GM12878 (cell line): ENCODE measurements around the gene BCOR. TPM values are rescaled to one million over a fixed set of nuclear protein-coding genes. Genes with fewer than 3 reads are reported as not detected.

ENCODE experiments used
- ATAC-seq: fragments of 200-7000 bp; cut with Tn5 transposase; 3 replicates; pipeline ENCODE4 v1.9.1; 2020; ENCODE audit warnings: mild to moderate bottlenecking, moderate library complexity
- BruUV-seq: library from RNA; stranded (reverse); fragments of 400-500 nt; replicated peaks from 2 replicates; lab custom pipeline; 2021; lab: Mats Ljungman, UMichigan
- CTCF ChIA-PET: fragments of 300-600 bp; sonication (Branson Sonifier 250); formaldehyde crosslinking; extraction: SDS; loops from one replicate; lab custom pipeline; 2021; ENCODE audit warnings: inconsistent platforms; lab: Yijun Ruan, JAX
- POLR2A ChIA-PET: fragments of 350-600 bp; formaldehyde crosslinking; extraction: SDS; loops from one replicate; lab custom pipeline; 2021; ENCODE audit warnings: inconsistent platforms; lab: Charles Lee
- RAD21 ChIA-PET: fragments of 300-600 bp; sonication (Branson Sonifier 250); formaldehyde crosslinking; loops from one replicate; lab custom pipeline; 2023; ENCODE audit warnings: antibody characterized with exemption; ENCODE audit not compliant: unreplicated experiment; lab: Charles Lee
- SMC1A ChIA-PET: fragments of 300-600 bp; sonication (Branson Sonifier 250); formaldehyde crosslinking; loops from one replicate; lab custom pipeline; 2023; ENCODE audit not compliant: unreplicated experiment, uncharacterized antibody; lab: Charles Lee
- DNase-seq: peaks from one replicate; pipeline ENCODE4 v3.0.0-alpha.2; 2011; ENCODE audit warnings: low read depth, low spot score
- FAIRE-seq: peaks from 3 replicates; lab custom pipeline; 2011; peaks lifted over from hg19 to GRCh38; lab: Jason Lieb, UNC
- H2AFZ ChIP-seq: 2 replicates; pipeline ENCODE4 v1.6.0; 2011; ENCODE audit warnings: low read depth, low read length, control low read depth; ENCODE audit not compliant: control insufficient read depth
- H3K27ac ChIP-seq: 2 replicates; pipeline ENCODE4 v1.5.1; 2011; ENCODE audit warnings: control low read depth; ENCODE audit not compliant: control insufficient read depth, insufficient read depth
- H3K27me3 ChIP-seq, 2 experiments: replicated peaks in 1 of 2; 2 replicates each; pipeline versions ENCODE4 v1.6.0 to v1.6.1; 2011; ENCODE audit warnings: low read length in 1 of 2; ENCODE audit not compliant: control insufficient read depth in 2 of 2, insufficient read depth in 2 of 2
- H3K36me3 ChIP-seq, 2 experiments: 2 replicates each; pipeline ENCODE4 v1.5.1; 2011; ENCODE audit warnings: low read length in 1 of 2; ENCODE audit not compliant: control insufficient read depth in 2 of 2, insufficient read depth in 2 of 2
- H3K4me1 ChIP-seq: 2 replicates; pipeline ENCODE4 v1.6.1; 2011; ENCODE audit warnings: mild to moderate bottlenecking, low read length, moderate library complexity, mixed read lengths; ENCODE audit not compliant: control insufficient read depth, insufficient read depth
- H3K4me2 ChIP-seq: 2 replicates; pipeline ENCODE4 v1.6.0; 2011; ENCODE audit warnings: control low read depth; ENCODE audit not compliant: control insufficient read depth, insufficient read depth
- H3K4me3 ChIP-seq: fragments of 200-600 bp; sonication (generic); 2 replicates; pipeline ENCODE4 v1.5.1; 2016
- H3K79me2 ChIP-seq: 2 replicates; pipeline ENCODE4 v1.6.0; 2011; ENCODE audit warnings: low read length; ENCODE audit not compliant: control insufficient read depth, insufficient read depth
- H3K9ac ChIP-seq: 2 replicates; pipeline ENCODE4 v1.8.0; 2011; ENCODE audit warnings: low read length, control low read depth, mixed read lengths; ENCODE audit not compliant: control insufficient read depth, insufficient read depth
- H3K9me3 ChIP-seq: replicated peaks from 3 replicates; pipeline ENCODE4 v1.5.1; 2011; ENCODE audit warnings: mild to moderate bottlenecking, low read length; ENCODE audit not compliant: control insufficient read depth, insufficient read depth
- H4K20me1 ChIP-seq: 2 replicates; pipeline ENCODE4 v1.6.0; 2011; ENCODE audit not compliant: control insufficient read depth, insufficient read depth
- BACH1 ChIP-seq: fragments of 450-650 bp; IDR thresholded peaks from 2 replicates; pipeline ENCODE4 v1.6.1; 2017; ENCODE audit warnings: mild to moderate bottlenecking, borderline replicate concordance
- CBFB ChIP-seq: IDR thresholded peaks from 2 replicates; pipeline ENCODE4 v1.6.1; 2016; ENCODE audit warnings: antibody characterized with exemption, low read depth
- CHD4 ChIP-seq: fragments of 200-600 bp; sonication (generic); IDR thresholded peaks from 2 replicates; pipeline ENCODE4 v1.6.1; 2016; ENCODE audit warnings: mild to moderate bottlenecking
- FOXK2 ChIP-seq: fragments of 450-650 bp; IDR thresholded peaks from 2 replicates; pipeline ENCODE4 v1.6.1; 2017; ENCODE audit warnings: mild to moderate bottlenecking, moderate library complexity
- GABPA ChIP-seq: IDR thresholded peaks from 2 replicates; pipeline ENCODE4 v1.6.1; 2014; ENCODE audit warnings: antibody characterized with exemption, low read depth, mild to moderate bottlenecking, inconsistent platforms
- GATAD2B ChIP-seq: fragments of 450-650 bp; conservative IDR thresholded peaks from 2 replicates; pipeline ENCODE4 v1.6.1; 2017; ENCODE audit warnings: low read depth, mild to moderate bottlenecking, moderate library complexity
- IRF4 ChIP-seq: IDR thresholded peaks from 2 replicates; pipeline ENCODE4 v1.6.1; 2011; ENCODE audit warnings: low read depth, low read length
- MTA2 ChIP-seq: fragments of 450-650 bp; IDR thresholded peaks from 2 replicates; pipeline ENCODE4 v1.6.1; 2016; ENCODE audit warnings: low read depth, mild to moderate bottlenecking, moderate library complexity
- MYC ChIP-seq: IDR thresholded peaks from 2 replicates; pipeline ENCODE4 v1.6.1; 2011; ENCODE audit warnings: mild to moderate bottlenecking, low read length, moderate library complexity, inconsistent platforms; ENCODE audit not compliant: insufficient read depth, insufficient replicate concordance, insufficient read length, severe bottlenecking
- POLR2AphosphoS5 ChIP-seq: IDR thresholded peaks from 2 replicates; pipeline ENCODE4 v1.6.1; 2011; ENCODE audit warnings: mild to moderate bottlenecking, low read length, inconsistent platforms
- RFX5 ChIP-seq: IDR thresholded peaks from 2 replicates; pipeline ENCODE4 v1.6.1; 2011; ENCODE audit warnings: low read depth, low read length, improper control_type of control experiment
- SIX5 ChIP-seq: IDR thresholded peaks from 2 replicates; pipeline ENCODE4 v1.6.1; 2011; ENCODE audit warnings: mild to moderate bottlenecking, low read depth, low read length, moderate library complexity; ENCODE audit not compliant: severe bottlenecking
- SPI1 ChIP-seq: IDR thresholded peaks from 2 replicates; pipeline ENCODE4 v1.6.1; 2011; ENCODE audit warnings: low read depth, mild to moderate bottlenecking, low read length, moderate library complexity, borderline replicate concordance; ENCODE audit not compliant: insufficient read depth
- ZBED1 ChIP-seq: IDR thresholded peaks from 2 replicates; pipeline ENCODE4 v1.6.1; 2016; ENCODE audit warnings: borderline replicate concordance
- WGBS: methylation state at CpG from one replicate; pipeline ENCODE4 v1.1.6; 2016; ENCODE audit warnings: low lambda C conversion rate; ENCODE audit not compliant: insufficient replicate concordance, insufficient coverage; ENCODE audit errors: missing lambda C conversion rate; 5-methylcytosine and 5-hydroxymethylcytosine counted together
- in situ Hi-C: fragments of 300-500 bp; cut with MboI; formaldehyde crosslinking; loops from 9 replicates; pipeline ENCODE4 v1.14.3; 2018; ENCODE audit warnings: mixed read lengths
- intact Hi-C: fragments of 100-400 bp; cut with micrococcal nuclease; formaldehyde crosslinking; loops from one replicate; pipeline ENCODE4 v1.14.2; 2022; ENCODE audit not compliant: unreplicated experiment
- polyA plus RNA-seq, 11 experiments: library from polyadenylated mRNA; depleted of rRNA in 4 of 11; unstranded in 6 of 11; stranded (reverse) in 5 of 11; fragments of >200 nt; fragmentation: Nextera tagmentation in 4 of 11; fragmentation: Illumina TruSeq in 1 of 11; extraction: Ambion mirVana in 4 of 11; extraction: Trizol in 1 of 11; gene quantifications; 1 replicate in 1 of 11; 2 replicates in 10 of 11; pipeline versions ENCODE4 v1.2.1 to v1.2.3, GENCODE V29; 2011 to 2016; ENCODE audit warnings: inconsistent platforms in 2 of 11, missing spikeins in 2 of 11, low read depth in 1 of 11
- total RNA-seq, 4 experiments: library from RNA; depleted of rRNA in 3 of 4; stranded (reverse); fragments of >200 nt in 3 of 4; fragmentation: Illumina TruSeq in 1 of 4; extraction: Trizol in 1 of 4; gene quantifications; 2 replicates each; pipeline versions ENCODE4 v1.2.1 to v1.2.3, GENCODE V29; 2013 to 2021
- TF ChIP-seq, protein P1 (sequence below): fragments of 450-650 bp; IDR thresholded peaks from 2 replicates; pipeline ENCODE4 v1.6.1; 2016; ENCODE audit warnings: mild to moderate bottlenecking, moderate library complexity, borderline replicate concordance

Gene BCOR
- total and polyA plus RNA-seq, 10 of the 15 experiments (the other 5 are each of a cell fraction or from before 2014, with no cell fraction given) = 5.1 to 16.4 (median 10.1) TPM

DNA sequence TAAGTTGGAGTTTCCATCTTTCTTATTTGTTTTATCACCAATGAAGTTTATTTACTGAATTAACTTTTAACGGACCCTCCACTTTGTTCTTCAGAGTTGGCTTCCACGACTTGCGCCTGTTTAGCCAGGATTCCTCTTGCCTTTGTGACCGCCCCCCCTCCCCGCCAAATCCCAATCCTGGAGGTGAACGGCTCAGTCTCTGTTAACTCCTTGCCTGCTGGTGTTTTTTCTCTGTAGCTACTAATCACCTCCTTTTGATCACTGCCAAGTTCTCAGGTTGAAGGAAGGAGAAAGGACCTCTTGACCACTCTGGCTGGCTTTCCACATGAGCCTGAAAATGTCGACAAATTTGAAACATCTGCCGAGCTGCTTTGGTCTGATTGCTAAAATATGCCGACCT, 46.8 kb upstream of the BCOR start:
- WGBS = 58% methylated on average over 9 of the region's 9 CpGs
- in situ Hi-C loops = no loop called here
- intact Hi-C loops = no loop called here
- TF ChIP-seq BACH1 (no peak), CHD4 (no peak), MYC (no peak)
- no peak overlapping the region for H3K4me2 ChIP-seq
- H3K27me3 ChIP-seq = no peaks in the 10 kb centered on the region; a peak in 1 of 4 replicates
- H3K4me1 ChIP-seq = peaks cover 4% of the 10 kb centered on the region; the same call in 1 of the 2 replicates
- FAIRE-seq = no peak
- no peaks in the 10 kb centered on the region for H3K36me3 ChIP-seq
- ATAC-seq = no peak
- ChIA-PET POLR2A (no interaction called here), RAD21 (no interaction called here), CTCF (no interaction called here), SMC1A (no interaction called here)
- no peaks in the 10 kb centered on the region for H3K79me2 ChIP-seq
- no peak overlapping the region for H3K9ac ChIP-seq
- peaks cover 3% of the 10 kb centered on the region; the same call in 1 of the 3 replicates for H3K9me3 ChIP-seq
- H3K4me3 ChIP-seq = no peak overlapping the region
- BruUV-seq = no TSS peak
- H2AFZ ChIP-seq = no peak overlapping the region
- H4K20me1 ChIP-seq = no peaks in the 10 kb centered on the region; the same call in 1 of the 2 replicates
- DNase-seq = no peak
- no peak overlapping the region for H3K27ac ChIP-seq

DNA sequence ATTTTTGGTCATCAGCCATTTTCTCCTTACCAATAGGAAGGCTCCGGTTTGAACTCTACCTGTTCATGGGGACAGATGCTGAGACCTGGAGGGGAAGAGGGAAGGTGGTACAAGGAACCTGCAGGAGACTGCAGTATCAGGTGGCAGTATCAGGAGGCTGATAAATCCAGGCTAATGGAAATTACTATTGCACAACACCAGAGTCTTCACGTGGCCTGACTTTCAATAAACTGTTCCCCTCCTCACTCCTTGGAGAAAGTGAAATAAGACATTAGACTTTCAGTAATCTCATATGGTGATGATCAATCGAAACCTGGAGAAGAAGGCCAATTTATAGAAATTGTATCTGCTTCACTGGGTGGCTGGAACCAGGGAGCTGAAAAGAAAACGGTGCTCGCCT, 46.2 kb upstream of the BCOR start:
- no peak for ATAC-seq
- intact Hi-C loops = no loop called here

More for the DNA sequence above, 46.2 kb upstream of the BCOR start:
- no peak for DNase-seq
- Histone ChIP-seq H3K27me3 (no peaks in the 10 kb centered on the region; a peak in 1 of 4 replicates), H2AFZ (no peak overlapping the region), H3K79me2 (no peaks in the 10 kb centered on the region)
- no peak for FAIRE-seq
- TF ChIP-seq, protein P1, sequence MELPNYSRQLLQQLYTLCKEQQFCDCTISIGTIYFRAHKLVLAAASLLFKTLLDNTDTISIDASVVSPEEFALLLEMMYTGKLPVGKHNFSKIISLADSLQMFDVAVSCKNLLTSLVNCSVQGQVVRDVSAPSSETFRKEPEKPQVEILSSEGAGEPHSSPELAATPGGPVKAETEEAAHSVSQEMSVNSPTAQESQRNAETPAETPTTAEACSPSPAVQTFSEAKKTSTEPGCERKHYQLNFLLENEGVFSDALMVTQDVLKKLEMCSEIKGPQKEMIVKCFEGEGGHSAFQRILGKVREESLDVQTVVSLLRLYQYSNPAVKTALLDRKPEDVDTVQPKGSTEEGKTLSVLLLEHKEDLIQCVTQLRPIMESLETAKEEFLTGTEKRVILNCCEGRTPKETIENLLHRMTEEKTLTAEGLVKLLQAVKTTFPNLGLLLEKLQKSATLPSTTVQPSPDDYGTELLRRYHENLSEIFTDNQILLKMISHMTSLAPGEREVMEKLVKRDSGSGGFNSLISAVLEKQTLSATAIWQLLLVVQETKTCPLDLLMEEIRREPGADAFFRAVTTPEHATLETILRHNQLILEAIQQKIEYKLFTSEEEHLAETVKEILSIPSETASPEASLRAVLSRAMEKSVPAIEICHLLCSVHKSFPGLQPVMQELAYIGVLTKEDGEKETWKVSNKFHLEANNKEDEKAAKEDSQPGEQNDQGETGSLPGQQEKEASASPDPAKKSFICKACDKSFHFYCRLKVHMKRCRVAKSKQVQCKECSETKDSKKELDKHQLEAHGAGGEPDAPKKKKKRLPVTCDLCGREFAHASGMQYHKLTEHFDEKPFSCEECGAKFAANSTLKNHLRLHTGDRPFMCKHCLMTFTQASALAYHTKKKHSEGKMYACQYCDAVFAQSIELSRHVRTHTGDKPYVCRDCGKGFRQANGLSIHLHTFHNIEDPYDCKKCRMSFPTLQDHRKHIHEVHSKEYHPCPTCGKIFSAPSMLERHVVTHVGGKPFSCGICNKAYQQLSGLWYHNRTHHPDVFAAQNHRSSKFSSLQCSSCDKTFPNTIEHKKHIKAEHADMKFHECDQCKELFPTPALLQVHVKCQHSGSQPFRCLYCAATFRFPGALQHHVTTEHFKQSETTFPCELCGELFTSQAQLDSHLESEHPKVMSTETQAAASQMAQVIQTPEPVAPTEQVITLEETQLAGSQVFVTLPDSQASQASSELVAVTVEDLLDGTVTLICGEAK = no peak
- TF ChIP-seq RFX5 (no peak), MTA2 (no peak), GATAD2B (no peak), GABPA (no peak), CHD4 (no peak), FOXK2 (no peak), SPI1 (no peak), IRF4 (no peak), POLR2AphosphoS5 (no peak), SIX5 (no peak), CBFB (no peak), ZBED1 (no peak)
- TF ChIP-seq, all 136 proteins: peak for 0
- WGBS = 75% methylated on average over 5 of the region's 5 CpGs
- Histone ChIP-seq H3K9ac (no peak overlapping the region), H3K4me3 (no peak overlapping the region), H3K4me2 (no peak overlapping the region), H3K36me3 (no peaks in the 10 kb centered on the region), H4K20me1 (no peaks in the 10 kb centered on the region), H3K9me3 (peaks cover 3% of the 10 kb centered on the region; the same call in 1 of the 3 replicates), H3K4me1 (peaks cover 4% of the 10 kb centered on the region; the same call in 1 of the 2 replicates), H3K27ac (no peak overlapping the region)
- no TSS peak for BruUV-seq
- ChIA-PET RAD21 (no interaction called here), CTCF (no interaction called here), SMC1A (no interaction called here), POLR2A (no interaction called here)
- in situ Hi-C loops = no loop called here
